GM06990 (cell line): Measurements from ENCODE around the gene IL1RAP.

Experiments
- DNase-seq: peaks from one replicate; pipeline ENCODE4 v3.0.0-alpha.2; 2011; ENCODE audit not compliant: insufficient read length; ENCODE audit errors: extremely low read depth
- H3K27me3 ChIP-seq: replicated peaks from 2 replicates; pipeline ENCODE4 v1.6.0; 2011; ENCODE audit warnings: low read length; ENCODE audit not compliant: control insufficient read depth, insufficient read depth
- H3K36me3 ChIP-seq: 2 replicates; pipeline ENCODE4 v1.5.1; 2011; ENCODE audit warnings: low read length; ENCODE audit not compliant: control insufficient read depth, insufficient read depth
- H3K4me3 ChIP-seq: replicated peaks from 2 replicates; pipeline ENCODE4 v1.5.1; 2011; ENCODE audit warnings: low read depth, mild to moderate bottlenecking, control low read depth, low read length
- CTCF ChIP-seq: IDR thresholded peaks from 2 replicates; pipeline ENCODE4 v1.5.1; 2011; ENCODE audit warnings: low read length, control low read depth, mild to moderate bottlenecking, inconsistent platforms; ENCODE audit not compliant: insufficient read depth, poor library complexity, severe bottlenecking

Gene IL1RAP

DNA sequence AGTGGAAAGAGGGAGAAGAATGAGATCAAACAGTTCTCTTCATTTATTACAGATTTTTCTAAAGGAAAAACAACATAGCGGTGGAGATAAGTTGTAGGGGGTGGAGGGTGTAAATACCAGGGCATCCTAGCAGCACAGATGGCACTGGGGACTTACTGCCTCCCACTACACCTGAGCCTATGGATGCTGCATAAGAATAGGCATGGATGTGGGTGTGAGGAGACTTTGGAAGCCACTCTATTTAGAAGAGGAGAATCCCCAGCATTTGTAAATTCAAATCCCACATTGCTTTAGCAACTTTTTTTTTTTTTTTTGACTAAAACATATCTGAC lies 27.4 kb upstream of the IL1RAP start:
- TF ChIP-seq CTCF: no peak
- Histone ChIP-seq H3K4me3 (no peak overlapping the region), H3K36me3 (no peaks in the 10 kb centered on the region), H3K27me3 (no peaks in the 10 kb centered on the region)
- no peak for DNase-seq

DNA sequence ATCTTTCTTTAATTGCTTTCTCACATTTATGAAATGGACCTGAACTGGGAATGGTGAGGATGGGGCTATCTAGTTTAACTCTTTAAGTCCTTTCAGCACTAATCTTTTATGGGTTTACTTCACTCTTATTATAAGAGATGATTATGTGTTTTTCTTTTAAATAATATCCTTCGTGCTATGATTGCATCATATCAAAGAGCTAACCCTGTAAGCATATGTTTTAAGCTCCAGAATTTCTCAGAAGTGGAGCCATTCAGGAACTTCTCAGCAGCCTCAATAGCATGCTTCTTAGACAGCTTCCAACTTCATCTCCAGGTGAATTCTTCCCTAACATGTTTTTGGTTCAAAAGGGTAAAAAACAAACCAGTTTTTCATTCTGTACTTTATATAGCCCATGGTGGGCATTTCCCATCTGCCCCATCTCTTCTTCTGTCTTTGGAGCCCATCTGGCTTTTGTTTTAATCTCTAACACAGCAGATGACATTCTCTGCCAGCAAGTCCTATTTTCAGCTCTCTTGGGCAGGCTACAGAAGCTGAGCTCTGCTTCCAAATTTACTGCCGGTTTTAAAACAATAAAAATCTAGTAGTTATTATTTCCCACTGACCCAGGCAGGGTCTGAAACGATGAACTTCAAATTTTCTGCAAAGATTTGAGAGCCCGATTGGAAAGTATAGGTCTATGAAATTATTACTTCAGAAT lies 26.8 kb upstream of the IL1RAP start:
- Histone ChIP-seq H3K36me3 (no peaks in the 10 kb centered on the region), H3K27me3 (no peaks in the 10 kb centered on the region), H3K4me3 (no peak overlapping the region)
- no peak for TF ChIP-seq CTCF
- no peak for DNase-seq

GRCh38 chr3:190491533-190492054 lies 22.3 kb upstream of the IL1RAP start:
- no peaks in the 10 kb centered on the region for H3K27me3 ChIP-seq
- DNase-seq: no peak
- TF ChIP-seq CTCF: no peak
- no peak overlapping the region for H3K4me3 ChIP-seq
- H3K36me3 ChIP-seq: no peaks in the 10 kb centered on the region

- Histone ChIP-seq H3K27me3 (no peaks in the 10 kb centered on the region), H3K36me3 (no peaks in the 10 kb centered on the region), H3K4me3 (no peak overlapping the region)
- no peak for DNase-seq
- TF ChIP-seq CTCF: no peak
Observed at GRCh38 chr3:190492129-190492528, 21.8 kb upstream of the IL1RAP start.

DNA sequence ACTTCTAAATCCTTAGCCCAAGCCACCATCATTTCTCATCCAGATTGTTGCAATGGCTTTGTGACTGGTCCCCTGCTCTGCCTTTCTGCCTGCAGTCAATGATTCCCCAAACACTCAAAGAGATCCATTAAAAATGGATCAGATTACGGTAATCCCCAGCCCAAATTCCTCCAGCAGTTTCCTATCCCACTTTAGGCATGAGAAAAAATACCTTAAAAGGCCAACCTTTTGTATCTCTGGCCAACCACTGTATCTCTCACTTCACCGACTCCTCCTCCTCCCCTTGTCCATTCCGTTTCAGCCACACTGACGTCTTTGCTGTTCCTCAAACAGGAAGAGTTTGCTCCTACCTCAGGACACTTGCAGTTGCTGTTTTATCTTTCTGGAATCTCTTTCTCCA lies 20.9 kb upstream of the IL1RAP start:
- DNase-seq: no peak
- Histone ChIP-seq H3K27me3 (no peaks in the 10 kb centered on the region), H3K36me3 (no peaks in the 10 kb centered on the region), H3K4me3 (no peak overlapping the region)
- no peak for TF ChIP-seq CTCF

DNA sequence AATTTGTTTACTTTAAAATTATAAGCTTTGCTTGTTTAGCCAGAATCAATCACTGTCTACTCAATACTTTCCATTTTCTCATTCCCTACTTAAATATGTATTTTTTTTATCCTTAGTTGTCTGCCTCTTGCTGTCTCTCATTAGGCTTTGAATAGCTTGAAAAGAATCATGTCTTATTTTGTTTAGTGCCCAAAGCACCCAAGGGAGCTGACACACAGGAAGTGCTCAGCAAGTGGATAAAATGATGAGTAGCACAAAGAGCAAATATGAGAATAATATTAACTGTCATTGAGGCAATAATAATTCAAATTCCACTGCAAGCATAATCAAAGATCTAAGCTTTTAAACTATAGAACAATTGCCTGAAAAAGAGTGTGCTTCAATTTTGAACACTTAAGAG lies 19.0 kb upstream of the IL1RAP start:
- no peak overlapping the region for H3K4me3 ChIP-seq
- no peaks in the 10 kb centered on the region for H3K36me3 ChIP-seq
- DNase-seq: no peak
- no peaks in the 10 kb centered on the region; the same call in 1 of the 2 replicates for H3K27me3 ChIP-seq
- no peak for TF ChIP-seq CTCF
